Measurements from ENCODE around the gene CTBP2. TPM values are rescaled to one million over a fixed set of nuclear protein-coding genes. Genes with fewer than 3 reads are reported as not detected.

The CTBP2 gene
- total RNA-seq, 1 experiment from 2014 or later: 97.2 TPM

DNA sequence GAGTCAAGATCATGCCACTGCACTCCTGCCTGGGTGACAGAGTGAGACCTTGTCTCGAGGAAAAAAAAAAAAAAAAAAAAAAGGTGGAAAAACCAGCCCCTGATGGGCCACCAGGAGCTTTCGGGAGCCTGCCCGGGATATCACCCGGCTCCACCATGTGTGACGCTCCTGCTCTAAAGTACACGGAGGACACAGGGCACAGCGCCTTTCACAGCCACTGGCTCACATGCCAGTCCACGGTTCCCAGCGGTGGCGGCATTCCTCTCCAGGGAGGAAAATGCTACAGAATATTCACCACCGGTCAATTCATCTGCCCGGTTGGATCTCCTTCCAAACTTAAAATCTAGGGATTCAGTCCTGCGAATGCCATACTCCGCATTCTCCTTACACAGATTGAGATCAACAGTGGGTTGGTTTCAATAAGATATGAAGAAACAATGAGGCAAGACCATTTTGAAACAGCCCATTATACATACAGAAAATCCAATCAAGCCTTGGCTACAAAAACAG is 81.2 kb downstream of the CTBP2 start:
- TF ChIP-seq, protein P1, sequence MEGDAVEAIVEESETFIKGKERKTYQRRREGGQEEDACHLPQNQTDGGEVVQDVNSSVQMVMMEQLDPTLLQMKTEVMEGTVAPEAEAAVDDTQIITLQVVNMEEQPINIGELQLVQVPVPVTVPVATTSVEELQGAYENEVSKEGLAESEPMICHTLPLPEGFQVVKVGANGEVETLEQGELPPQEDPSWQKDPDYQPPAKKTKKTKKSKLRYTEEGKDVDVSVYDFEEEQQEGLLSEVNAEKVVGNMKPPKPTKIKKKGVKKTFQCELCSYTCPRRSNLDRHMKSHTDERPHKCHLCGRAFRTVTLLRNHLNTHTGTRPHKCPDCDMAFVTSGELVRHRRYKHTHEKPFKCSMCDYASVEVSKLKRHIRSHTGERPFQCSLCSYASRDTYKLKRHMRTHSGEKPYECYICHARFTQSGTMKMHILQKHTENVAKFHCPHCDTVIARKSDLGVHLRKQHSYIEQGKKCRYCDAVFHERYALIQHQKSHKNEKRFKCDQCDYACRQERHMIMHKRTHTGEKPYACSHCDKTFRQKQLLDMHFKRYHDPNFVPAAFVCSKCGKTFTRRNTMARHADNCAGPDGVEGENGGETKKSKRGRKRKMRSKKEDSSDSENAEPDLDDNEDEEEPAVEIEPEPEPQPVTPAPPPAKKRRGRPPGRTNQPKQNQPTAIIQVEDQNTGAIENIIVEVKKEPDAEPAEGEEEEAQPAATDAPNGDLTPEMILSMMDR (IDR thresholded peaks at IDR 0.05; ENCODE audit: insufficient read depth in 1 of 2, low read depth in 1 of 2, low read length in 1 of 2, severe bottlenecking in 1 of 2, unreplicated experiment in 1 of 2): no peak
- Histone ChIP-seq H3K27me3 (replicated peaks; ENCODE audit: control insufficient read depth, insufficient read depth, low read length) (no peaks in the 10 kb centered on the region), H3K4me3 (ENCODE audit: low read depth, low read length) (no peak overlapping the region), H3K36me3 (ENCODE audit: control insufficient read depth, insufficient read depth, low read length) (peaks cover 2% of the 10 kb centered on the region), H3K9me3 (no peaks in the 10 kb centered on the region), H3K4me1 (no peaks in the 10 kb centered on the region)
- Mint-ChIP-seq H3K4me3 (ENCODE audit: unreplicated experiment) (no peak overlapping the region), H3K9me3 (ENCODE audit: unreplicated experiment) (no peaks in the 10 kb centered on the region), H3K27ac (ENCODE audit: unreplicated experiment) (no peak overlapping the region), H3K36me3 (ENCODE audit: insufficient read depth, unreplicated experiment) (peaks cover 55% of the 10 kb centered on the region), H3K4me1 (ENCODE audit: low read depth, unreplicated experiment) (no peaks in the 10 kb centered on the region), H3K27me3 (ENCODE audit: insufficient read depth, unreplicated experiment) (no peaks in the 10 kb centered on the region)
- intact Hi-C loops (cut with micrococcal nuclease; ENCODE audit: unreplicated experiment): no loop called here
- no peak for DNase-seq
- ChIA-PET POLR2A (no interaction called here), CTCF (no interaction called here)
- BruUV-seq (replicated peaks): no TSS peak

DNA sequence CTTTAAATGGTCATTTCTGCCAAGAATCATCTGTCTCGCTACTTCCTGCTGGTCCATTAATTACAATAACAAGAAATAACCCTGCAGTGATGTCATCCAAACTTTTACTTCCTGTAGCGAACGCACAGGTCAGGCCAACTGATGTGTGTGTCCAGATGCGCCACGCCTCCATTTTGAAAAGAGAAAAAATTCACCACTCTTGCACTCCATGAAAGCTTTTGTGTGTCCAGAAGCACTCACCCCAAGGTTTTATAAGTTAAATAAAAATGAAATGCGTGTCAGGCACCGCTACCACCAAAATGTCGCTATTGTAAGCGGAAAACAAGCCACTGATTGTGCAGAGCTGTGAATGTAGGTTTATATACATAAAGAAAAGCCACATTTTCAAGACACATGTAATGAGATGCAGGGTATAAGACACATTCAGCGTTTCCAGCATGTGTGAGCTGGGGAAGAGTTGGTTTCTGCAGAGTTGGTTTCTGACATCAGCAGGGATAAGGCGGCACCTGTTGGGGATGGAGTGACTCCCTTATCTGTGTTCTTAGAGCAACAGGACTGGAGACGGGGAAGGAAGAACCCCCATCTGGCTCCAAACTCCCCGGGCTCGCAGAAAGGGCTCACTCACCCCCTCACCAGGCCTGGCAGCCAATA is 83.3 kb downstream of the CTBP2 start:
- TF ChIP-seq, protein P1 (IDR thresholded peaks at IDR 0.05; ENCODE audit: insufficient read depth in 1 of 2, low read depth in 1 of 2, low read length in 1 of 2, severe bottlenecking in 1 of 2, unreplicated experiment in 1 of 2): no peak
- H3K4me3 Mint-ChIP-seq (ENCODE audit: unreplicated experiment): no peak overlapping the region
- H3K4me3 ChIP-seq (ENCODE audit: low read depth, low read length): no peak overlapping the region
- no peaks in the 10 kb centered on the region for H3K27me3 ChIP-seq (replicated peaks; ENCODE audit: control insufficient read depth, insufficient read depth, low read length)
- no peaks in the 10 kb centered on the region for H3K9me3 ChIP-seq
- no peaks in the 10 kb centered on the region for H3K4me1 ChIP-seq
- DNase-seq: no peak
- no peaks in the 10 kb centered on the region for H3K4me1 Mint-ChIP-seq (ENCODE audit: low read depth, unreplicated experiment)
- ChIA-PET CTCF (no interaction called here), POLR2A (no interaction called here)
- H3K36me3 Mint-ChIP-seq (ENCODE audit: insufficient read depth, unreplicated experiment): peaks cover 55% of the 10 kb centered on the region
- no peaks in the 10 kb centered on the region for H3K27me3 Mint-ChIP-seq (ENCODE audit: insufficient read depth, unreplicated experiment)
- no TSS peak for BruUV-seq (replicated peaks)
- intact Hi-C loops (cut with micrococcal nuclease; ENCODE audit: unreplicated experiment): no loop called here
- H3K27ac Mint-ChIP-seq (ENCODE audit: unreplicated experiment): no peak overlapping the region
- peaks cover 4% of the 10 kb centered on the region for H3K36me3 ChIP-seq (ENCODE audit: control insufficient read depth, insufficient read depth, low read length)
- no peaks in the 10 kb centered on the region for H3K9me3 Mint-ChIP-seq (ENCODE audit: unreplicated experiment)

DNA sequence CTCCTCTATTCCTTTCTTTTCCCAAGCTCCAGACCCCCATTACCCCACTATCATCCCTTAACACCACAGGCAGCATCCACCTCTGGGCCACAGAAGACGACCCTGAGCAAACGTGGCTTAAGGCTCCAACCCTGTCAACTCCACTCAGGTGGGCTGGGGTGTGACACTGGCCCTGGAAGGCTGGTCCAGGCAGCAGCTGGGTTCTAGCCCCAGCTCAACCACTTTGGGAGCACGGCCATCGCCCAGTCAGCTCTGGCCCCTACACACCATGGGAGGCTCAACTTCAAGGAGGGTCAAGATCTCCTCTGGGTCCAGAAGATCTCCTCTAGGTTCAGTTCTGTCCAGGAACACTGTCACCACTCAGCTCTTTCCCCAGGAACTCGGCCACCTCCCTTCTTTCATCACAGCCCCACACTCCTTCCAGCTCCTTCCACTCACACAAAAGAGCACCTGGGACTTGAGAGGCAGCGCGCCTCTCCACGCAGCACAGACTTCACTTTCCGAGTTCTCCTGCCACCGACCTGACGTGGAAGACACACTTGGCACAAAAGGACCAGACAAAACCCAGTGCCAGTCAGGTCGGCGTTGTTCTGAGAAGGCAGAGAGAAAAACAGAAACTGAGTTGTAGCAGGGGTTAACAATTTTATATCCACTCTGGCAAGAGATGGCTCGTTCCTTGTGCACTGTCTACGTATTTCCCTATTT is 84.1 kb downstream of the CTBP2 start:
- TF ChIP-seq, protein P1 (IDR thresholded peaks at IDR 0.05; ENCODE audit: insufficient read depth in 1 of 2, low read depth in 1 of 2, low read length in 1 of 2, severe bottlenecking in 1 of 2, unreplicated experiment in 1 of 2): no peak
- H3K9me3 ChIP-seq: no peaks in the 10 kb centered on the region
- intact Hi-C loops (cut with micrococcal nuclease; ENCODE audit: unreplicated experiment): no loop called here
- no peaks in the 10 kb centered on the region for H3K4me1 ChIP-seq
- H3K4me1 Mint-ChIP-seq (ENCODE audit: low read depth, unreplicated experiment): no peaks in the 10 kb centered on the region
- no peak for DNase-seq
- H3K4me3 Mint-ChIP-seq (ENCODE audit: unreplicated experiment): no peak overlapping the region
- H3K9me3 Mint-ChIP-seq (ENCODE audit: unreplicated experiment): no peaks in the 10 kb centered on the region
- CTCF ChIA-PET: interaction anchor here (0.6 kb wide), 1 partner anchor 42 kb away, joined by 5 read pairs; no protein-coding TSS in a partner anchor
- no TSS peak for BruUV-seq (replicated peaks)
- peaks cover 57% of the 10 kb centered on the region for H3K36me3 Mint-ChIP-seq (ENCODE audit: insufficient read depth, unreplicated experiment)
- no peaks in the 10 kb centered on the region for H3K27me3 ChIP-seq (replicated peaks; ENCODE audit: control insufficient read depth, insufficient read depth, low read length)
- no peak overlapping the region for H3K27ac Mint-ChIP-seq (ENCODE audit: unreplicated experiment)
- no peak overlapping the region for H3K4me3 ChIP-seq (ENCODE audit: low read depth, low read length)
- no peaks in the 10 kb centered on the region for H3K27me3 Mint-ChIP-seq (ENCODE audit: insufficient read depth, unreplicated experiment)
- POLR2A ChIA-PET: interaction anchor here (0.6 kb wide), 1 partner anchor 261 kb away, joined by 3 read pairs; no protein-coding TSS in a partner anchor
- H3K36me3 ChIP-seq (ENCODE audit: control insufficient read depth, insufficient read depth, low read length): peaks cover 4% of the 10 kb centered on the region
